Vagina (tissue), 2 donors: ENCODE measurements around the gene KIAA0753. TPM values are rescaled to one million over a fixed set of nuclear protein-coding genes. Genes with fewer than 3 reads are reported as not detected.

ENCODE experiments used
- DNase-seq, 2 donors: peaks; one replicate each; pipeline ENCODE4 v3.0.0-alpha.2; 2017; ENCODE audit errors: extremely low spot score in 2 of 2
- H3K27ac ChIP-seq: fragments of 200-600 bp; sonication (generic); one replicate; pipeline ENCODE4 v1.5.1; 2019
- H3K27me3 ChIP-seq: fragments of 200-600 bp; sonication (generic); one replicate; pipeline ENCODE4 v1.5.1; 2019
- H3K36me3 ChIP-seq, 2 donors: fragments of 200-600 bp; sonication (generic); one replicate each; pipeline ENCODE4 v1.5.1; 2017 to 2019
- H3K4me1 ChIP-seq: fragments of 200-600 bp; sonication (generic); one replicate; pipeline ENCODE4 v1.5.1; 2019
- H3K4me3 ChIP-seq, 2 donors: fragments of 200-600 bp; sonication (generic); 1 replicate in 1 of 2; 2 replicates in 1 of 2; pipeline ENCODE4 v1.5.1; 2016 to 2019
- H3K9me3 ChIP-seq: fragments of 200-600 bp; sonication (generic); one replicate; pipeline ENCODE4 v1.5.1; 2019
- CTCF ChIP-seq, 3 experiments: fragments of 450-650 bp in 2 of 3; fragments of 200-600 bp in 1 of 3; sonication (generic) in 1 of 3; IDR thresholded peaks; one replicate each; pipeline ENCODE4 v1.5.1; 2017 to 2019; ENCODE audit warnings: antibody characterized with exemption in 3 of 3, mild to moderate bottlenecking in 2 of 3, moderate library complexity in 2 of 3
- POLR2A ChIP-seq, 2 donors: fragments of 450-650 bp; IDR thresholded peaks; one replicate each; pipeline ENCODE4 v1.6.1; 2017; ENCODE audit warnings: antibody characterized with exemption in 2 of 2, mild to moderate bottlenecking in 2 of 2, moderate library complexity in 2 of 2
- POLR2AphosphoS5 ChIP-seq, 2 donors: sonication (generic); formaldehyde crosslinking; IDR thresholded peaks; one replicate each; pipeline ENCODE4 v1.9.0; 2017; ENCODE audit warnings: antibody characterized with exemption in 2 of 2, mild to moderate bottlenecking in 2 of 2, low read depth in 1 of 2; ENCODE audit not compliant: insufficient read depth in 1 of 2
- intact Hi-C: fragments of 100-400 bp; cut with DNase I; formaldehyde crosslinking; loops from one replicate; pipeline ENCODE4 v1.15.1; 2023
- total RNA-seq: library from RNA; depleted of rRNA; stranded (reverse); fragments of >200 nt; gene quantifications from one replicate; pipeline ENCODE4 v1.2.3, GENCODE V29; 2016

KIAA0753 gene
- total RNA-seq, 1 donor from 2014 or later: 14.5 TPM

DNA sequence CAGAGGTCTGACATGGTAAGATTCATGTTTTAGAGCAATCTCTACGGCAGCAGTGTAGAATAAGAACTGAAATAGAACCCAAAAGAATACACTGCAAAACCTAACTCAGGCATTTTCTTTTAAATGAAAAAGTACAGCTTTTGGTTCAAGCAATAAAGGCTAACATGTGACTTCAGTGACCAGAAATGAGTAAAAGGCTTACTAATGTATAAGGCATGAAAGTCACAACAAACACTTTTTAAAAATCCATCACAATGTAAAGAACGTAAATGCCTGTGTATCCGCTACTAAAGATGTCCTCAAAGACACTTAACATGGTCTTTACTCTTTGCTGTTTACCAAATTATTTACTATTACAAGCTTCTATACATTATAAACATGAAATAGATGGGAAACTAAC, 16.6 kb downstream of the KIAA0753 start:
- intact Hi-C loops: no loop called here
- H3K36me3 ChIP-seq: peaks cover 0 to 59% of the 10 kb centered on the region in 2 donors
- TF ChIP-seq POLR2A (IDR thresholded peaks at IDR 0.05) (no peak), CTCF (IDR thresholded peaks at IDR 0.05) (no peak)

DNA sequence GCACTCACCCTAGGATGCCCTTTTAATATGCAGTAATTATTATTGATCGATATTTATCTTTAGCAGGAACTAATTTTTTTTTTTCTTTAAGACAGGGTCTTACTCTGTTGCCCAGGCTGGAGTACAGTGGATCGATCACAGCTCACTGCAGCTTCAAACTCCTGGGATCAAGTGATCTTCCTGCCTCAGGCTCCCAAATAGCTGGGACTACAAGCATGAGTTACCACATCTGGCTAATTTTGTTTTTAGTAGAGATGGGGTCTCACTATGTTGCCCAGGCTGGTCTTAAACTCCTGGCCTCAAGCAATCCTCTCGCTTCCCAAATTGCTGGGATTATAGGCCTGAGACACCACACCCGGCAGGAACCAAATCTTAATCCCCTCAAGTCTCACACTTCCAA, 29.3 kb downstream of the KIAA0753 start:
- peaks cover 0 to 58% of the 10 kb centered on the region in 2 donors for H3K36me3 ChIP-seq
- H3K27me3 ChIP-seq: no peaks in the 10 kb centered on the region
- no peak for DNase-seq
- TF ChIP-seq POLR2A (IDR thresholded peaks at IDR 0.05) (no peak), CTCF (IDR thresholded peaks at IDR 0.05) (no peak), POLR2AphosphoS5 (IDR thresholded peaks at IDR 0.05; ENCODE audit: insufficient read depth in 1 of 2, low read depth in 1 of 2) (no peak)
- H3K27ac ChIP-seq: no peak overlapping the region
- intact Hi-C loops: no loop called here
- no peaks in the 10 kb centered on the region for H3K4me1 ChIP-seq
- no peaks in the 10 kb centered on the region for H3K9me3 ChIP-seq
- no peak overlapping the region for H3K4me3 ChIP-seq

More for the DNA sequence above, 16.6 kb downstream of the KIAA0753 start:
- Histone ChIP-seq H3K4me1 (no peaks in the 10 kb centered on the region), H3K4me3 (no peak overlapping the region), H3K27me3 (no peaks in the 10 kb centered on the region), H3K27ac (no peak overlapping the region), H3K9me3 (no peaks in the 10 kb centered on the region)
- DNase-seq: no peak

DNA sequence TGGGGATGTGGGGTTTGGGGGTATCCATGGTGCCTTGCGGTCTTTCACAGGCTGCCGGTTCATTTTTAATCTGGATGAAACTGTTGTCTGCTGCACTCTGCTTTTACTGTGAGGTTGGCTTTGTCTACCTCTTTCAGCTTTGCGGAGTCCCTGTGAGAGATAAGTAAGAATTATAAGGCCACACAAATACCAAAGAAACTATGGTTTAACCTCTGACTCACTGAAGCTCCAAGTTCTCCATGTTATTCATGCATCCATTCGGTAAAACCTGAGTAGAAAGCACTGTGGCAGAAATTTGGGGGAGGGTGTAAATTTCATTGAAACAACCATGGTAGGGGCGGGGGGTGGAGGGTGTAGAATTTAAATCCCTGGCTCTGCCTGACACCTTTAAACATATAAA, 30.5 kb downstream of the KIAA0753 start:
- Histone ChIP-seq H3K9me3 (no peaks in the 10 kb centered on the region), H3K27me3 (no peaks in the 10 kb centered on the region), H3K36me3 (peaks cover 0 to 64% of the 10 kb centered on the region in 2 donors), H3K27ac (no peak overlapping the region), H3K4me1 (no peaks in the 10 kb centered on the region), H3K4me3 (no peak overlapping the region)
- DNase-seq: no peak
- TF ChIP-seq POLR2AphosphoS5 (IDR thresholded peaks at IDR 0.05; ENCODE audit: insufficient read depth in 1 of 2, low read depth in 1 of 2) (no peak), POLR2A (IDR thresholded peaks at IDR 0.05) (no peak), CTCF (IDR thresholded peaks at IDR 0.05) (no peak)
- intact Hi-C loops: no loop called here

GRCh38 chr17:6608321-6608720, 32.2 kb downstream of the KIAA0753 start:
- no peak overlapping the region for H3K27ac ChIP-seq
- no peak overlapping the region for H3K4me3 ChIP-seq
- H3K9me3 ChIP-seq: no peaks in the 10 kb centered on the region
- H3K27me3 ChIP-seq: no peaks in the 10 kb centered on the region
- intact Hi-C loops: no loop called here
- TF ChIP-seq POLR2AphosphoS5 (IDR thresholded peaks at IDR 0.05; ENCODE audit: insufficient read depth in 1 of 2, low read depth in 1 of 2) (no peak), CTCF (IDR thresholded peaks at IDR 0.05) (no peak), POLR2A (IDR thresholded peaks at IDR 0.05) (no peak)
- DNase-seq: no peak
- no peaks in the 10 kb centered on the region for H3K4me1 ChIP-seq
- H3K36me3 ChIP-seq: peaks cover 0 to 64% of the 10 kb centered on the region in 2 donors

GRCh38 chr17:6605142-6605541, 35.4 kb downstream of the KIAA0753 start:
- Histone ChIP-seq H3K4me3 (no peak overlapping the region), H3K4me1 (no peaks in the 10 kb centered on the region), H3K9me3 (no peaks in the 10 kb centered on the region), H3K27me3 (no peaks in the 10 kb centered on the region), H3K27ac (no peak overlapping the region), H3K36me3 (peaks cover 0 to 52% of the 10 kb centered on the region in 2 donors)
- intact Hi-C loops: no loop called here
- no peak for DNase-seq
- TF ChIP-seq POLR2AphosphoS5 (IDR thresholded peaks at IDR 0.05; ENCODE audit: insufficient read depth in 1 of 2, low read depth in 1 of 2) (no peak), CTCF (IDR thresholded peaks at IDR 0.05) (no peak), POLR2A (IDR thresholded peaks at IDR 0.05) (no peak)
